Stimulated activated CD4-positive, alpha-beta T cell treated with anti-CD3 and anti-CD28 coated beads, Interleukin-15, amount 100 ng/mL, for 24 hours (primary cell): ENCODE data around the gene SCOC.

Experiments
- DNase-seq: peaks from one replicate; pipeline ENCODE4 v3.0.0-alpha.2; 2020

SCOC gene

DNA sequence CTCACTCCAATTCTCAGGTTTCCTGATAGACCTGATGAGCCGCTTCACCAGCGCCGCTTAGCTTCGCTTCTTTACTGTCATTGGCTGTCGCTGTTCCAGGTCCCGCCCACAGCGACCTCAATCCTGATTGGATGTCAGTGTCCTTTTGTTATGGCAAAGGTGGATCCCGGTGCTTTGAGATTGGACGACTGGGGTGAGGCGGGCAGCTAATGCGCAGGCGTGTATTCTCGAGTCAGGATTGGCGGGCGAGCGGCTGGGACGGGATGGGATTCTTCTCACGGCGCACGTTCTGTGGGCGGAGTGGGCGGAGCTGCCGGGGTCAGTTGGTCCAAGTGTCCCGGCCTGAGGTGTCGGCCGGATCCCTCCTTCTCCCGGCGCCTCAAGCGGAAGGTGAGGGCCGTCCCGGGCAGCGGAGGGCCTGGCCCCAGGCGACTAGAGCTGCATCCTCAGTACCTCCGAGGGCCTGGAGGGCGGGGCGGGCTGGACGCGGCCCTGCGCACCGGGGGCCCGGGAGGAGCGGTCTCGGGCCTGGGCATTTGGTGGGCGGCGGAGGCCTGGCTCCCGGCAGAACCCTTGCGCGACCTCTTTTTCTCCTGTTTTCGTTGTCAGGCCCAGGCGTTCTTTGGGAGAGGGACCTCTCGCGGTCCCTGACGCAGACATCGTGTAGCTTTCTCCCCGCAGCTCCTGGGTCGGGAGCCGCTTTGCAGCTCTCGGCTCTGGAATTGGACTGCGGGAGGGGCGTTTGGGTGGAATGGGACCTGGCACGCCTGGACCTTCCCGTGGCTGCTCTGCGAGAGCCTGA is at the start of gene SCOC:
Gene SCOC (plus strand): TSS at position 319 of the 802 bp plus-strand sequence. CDS start 5,525 bp downstream, outside the sequence.
- DNase-seq = peak; percentile 98

DNA sequence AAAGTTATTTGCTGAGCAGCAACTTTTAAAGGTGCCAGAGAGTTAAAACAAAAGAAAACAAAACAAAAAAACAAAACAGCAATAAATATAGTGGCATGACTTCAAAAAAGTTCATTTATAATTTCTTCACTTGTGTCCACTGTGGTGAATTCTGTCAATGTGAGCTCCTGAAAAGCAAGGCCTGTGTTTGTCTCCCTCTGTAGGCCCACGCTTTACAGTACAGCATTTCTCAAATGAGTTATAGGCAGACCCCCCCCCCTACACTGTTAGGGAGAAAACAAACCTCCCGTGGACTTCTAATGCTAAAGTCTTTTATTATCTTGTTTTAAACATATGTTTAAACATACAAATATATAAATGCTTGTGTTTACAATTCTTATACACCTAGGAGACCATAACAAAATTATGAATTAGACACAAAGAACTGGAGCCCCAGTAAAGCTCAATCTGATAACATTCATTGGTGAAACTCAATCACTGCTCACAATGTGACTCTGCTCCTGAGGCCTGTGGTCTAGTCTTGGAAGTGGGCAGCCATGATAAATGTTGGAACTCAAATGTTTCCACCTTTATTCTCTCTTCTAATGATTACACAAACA is 47.0 kb upstream of the SCOC start:
- peak; percentile 5 for DNase-seq

DNA sequence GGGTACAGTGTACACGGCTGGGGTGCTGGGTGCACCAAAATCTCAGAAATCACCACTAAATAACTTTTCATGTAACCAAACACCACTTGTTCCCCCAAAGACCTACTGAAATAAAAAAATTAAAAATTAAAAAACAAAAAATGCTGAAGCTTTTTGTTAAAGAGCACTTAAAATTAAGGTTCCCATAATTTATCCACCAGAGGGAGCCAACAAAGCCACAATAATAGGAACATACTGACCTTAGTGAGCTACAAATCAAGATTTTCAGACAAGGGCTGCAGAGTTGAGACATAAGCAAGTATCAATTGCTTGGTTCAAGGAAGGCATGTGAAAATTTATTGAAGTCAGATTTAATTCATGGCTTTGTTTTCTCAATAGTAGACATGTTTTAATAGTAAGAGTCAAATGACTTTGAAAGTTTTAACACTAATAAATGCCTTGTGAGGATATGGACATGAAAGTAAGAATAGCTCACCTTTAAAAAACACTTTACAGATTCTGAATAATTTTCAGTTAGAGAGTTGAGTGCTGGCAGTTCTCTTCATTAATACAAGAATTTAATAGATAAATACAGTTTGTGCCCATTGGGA is 43.0 kb upstream of the SCOC start:
- no peak for DNase-seq

DNA sequence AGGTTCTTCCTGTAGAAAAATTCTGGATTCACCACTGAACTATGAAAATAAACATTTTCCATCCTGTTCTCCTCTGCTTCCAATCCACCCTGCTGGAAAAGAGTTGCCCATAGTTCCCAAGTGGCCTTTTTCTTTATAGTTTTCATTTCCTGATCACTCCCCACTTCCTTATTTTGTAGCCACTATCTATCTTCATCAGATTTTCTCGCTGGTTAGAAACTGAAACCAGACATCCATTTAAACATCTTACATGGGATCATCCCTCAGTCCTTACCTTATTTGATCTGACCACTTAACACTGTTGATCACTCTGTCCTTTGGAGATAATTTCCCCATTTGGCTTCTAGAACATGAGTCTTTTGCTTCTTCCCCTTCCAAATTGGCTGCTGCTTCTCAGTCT is 42.2 kb upstream of the SCOC start:
- DNase-seq = no peak

DNA sequence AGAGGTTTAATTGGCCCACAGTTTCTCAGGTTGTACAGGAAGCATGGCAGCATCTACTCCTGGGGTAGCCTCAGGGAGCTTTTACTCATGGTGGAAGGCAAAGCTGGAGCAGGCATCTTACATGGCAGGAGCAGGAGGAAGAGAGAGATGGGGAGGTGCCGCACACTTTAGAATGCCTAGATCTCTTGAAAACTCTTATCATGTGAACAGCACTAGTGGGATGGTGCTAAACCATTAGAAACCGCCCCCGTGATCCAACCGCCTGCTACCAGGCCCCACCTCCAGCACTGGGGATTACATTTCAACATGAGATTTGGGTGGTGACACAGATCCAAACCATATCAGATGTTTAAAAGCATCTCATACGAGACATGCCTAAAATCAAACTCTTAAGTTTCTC is 41.6 kb upstream of the SCOC start:
- no peak for DNase-seq

DNA sequence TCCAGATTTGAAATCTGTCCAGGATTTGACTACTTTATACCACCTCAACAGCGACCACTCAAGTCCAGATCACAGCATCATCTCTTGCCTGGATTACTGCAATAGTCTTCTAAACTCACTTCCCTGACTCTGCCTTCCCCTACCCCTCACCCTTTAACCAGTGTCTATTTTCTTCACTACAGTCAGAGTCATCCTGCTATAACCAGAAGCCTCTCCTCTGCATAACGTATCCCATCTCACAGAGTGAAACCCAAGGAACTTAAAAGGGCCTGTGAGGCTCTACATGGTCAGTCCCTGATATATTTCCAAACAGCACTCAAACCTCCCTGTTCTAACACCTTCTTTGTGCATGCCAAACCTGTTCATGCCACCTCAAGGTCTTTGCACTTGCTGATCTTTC is 40.7 kb upstream of the SCOC start:
- no peak for DNase-seq

DNA sequence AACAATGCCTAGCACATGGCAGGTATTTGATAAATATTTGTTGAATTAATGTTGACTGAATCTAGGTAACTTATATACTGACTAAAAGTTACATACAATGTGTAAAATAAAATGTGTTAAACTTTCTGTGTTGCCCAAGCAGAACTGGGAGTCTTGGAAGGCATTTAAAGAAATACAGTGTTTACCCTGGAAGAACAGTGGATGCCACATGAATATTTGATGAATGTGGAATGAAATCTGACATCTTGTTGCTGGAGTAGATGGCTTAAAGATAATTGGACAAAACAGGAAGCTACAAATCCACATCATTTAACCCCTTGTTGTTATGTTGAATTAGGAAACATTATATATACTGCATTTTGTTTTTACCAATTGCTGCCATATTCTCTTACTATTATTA is 39.9 kb upstream of the SCOC start:
- no peak for DNase-seq

DNA sequence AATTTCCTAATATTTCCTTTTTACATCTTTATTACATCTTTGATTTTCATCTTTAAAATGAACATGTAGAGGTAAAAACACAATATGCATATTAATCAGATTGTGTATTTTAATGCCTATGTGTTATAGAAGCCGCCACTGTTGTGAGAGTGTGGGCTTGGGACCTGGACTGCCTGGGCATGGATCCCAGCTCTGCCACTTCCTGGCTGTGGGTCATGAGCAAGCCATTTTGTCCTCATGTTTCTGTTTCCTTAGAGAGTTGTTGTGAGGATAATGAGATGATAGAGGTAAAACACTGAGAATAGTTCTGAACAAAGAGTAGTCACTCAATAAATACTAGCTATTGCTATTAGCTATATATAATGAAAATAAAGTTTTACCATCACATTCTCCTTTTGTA is 38.4 kb upstream of the SCOC start:
- DNase-seq = no peak

DNA sequence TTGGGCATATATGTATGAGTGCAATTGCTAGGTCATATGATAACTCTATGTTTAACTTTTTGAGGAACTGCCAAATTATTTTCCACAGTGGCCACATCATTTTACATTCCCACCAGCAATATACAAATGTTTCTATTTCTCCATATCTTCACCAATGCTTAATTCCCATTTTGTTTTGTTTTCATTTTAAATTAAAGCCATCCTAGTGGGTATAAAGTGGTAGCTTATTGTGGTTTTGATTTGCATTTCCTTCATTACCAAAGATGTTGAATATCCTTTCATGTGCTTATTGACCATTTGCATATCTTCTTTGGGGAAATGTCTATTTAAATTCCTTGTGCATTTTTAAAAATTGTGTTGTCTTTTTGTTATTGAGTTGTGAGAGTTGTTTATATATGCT is 36.7 kb upstream of the SCOC start:
- DNase-seq = no peak

DNA sequence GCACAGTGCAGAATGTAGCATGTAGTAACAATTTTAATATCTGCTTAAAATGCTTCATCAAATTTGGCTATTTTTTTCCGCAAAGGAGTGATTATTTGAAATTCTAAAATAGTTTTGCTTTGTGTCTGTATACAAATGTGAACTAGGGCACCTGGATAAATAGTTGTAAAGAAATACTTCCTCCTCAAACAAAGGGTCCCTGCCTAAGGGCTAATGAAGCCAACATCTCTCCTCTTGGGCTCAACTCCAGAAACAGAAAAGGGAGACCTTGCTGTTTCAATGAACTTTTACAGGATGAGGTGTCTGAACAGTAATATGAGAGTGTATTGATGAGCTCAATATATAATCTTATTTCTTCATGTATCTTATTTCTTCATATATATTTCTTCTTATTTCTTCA is 30.8 kb upstream of the SCOC start:
- no peak for DNase-seq

DNA sequence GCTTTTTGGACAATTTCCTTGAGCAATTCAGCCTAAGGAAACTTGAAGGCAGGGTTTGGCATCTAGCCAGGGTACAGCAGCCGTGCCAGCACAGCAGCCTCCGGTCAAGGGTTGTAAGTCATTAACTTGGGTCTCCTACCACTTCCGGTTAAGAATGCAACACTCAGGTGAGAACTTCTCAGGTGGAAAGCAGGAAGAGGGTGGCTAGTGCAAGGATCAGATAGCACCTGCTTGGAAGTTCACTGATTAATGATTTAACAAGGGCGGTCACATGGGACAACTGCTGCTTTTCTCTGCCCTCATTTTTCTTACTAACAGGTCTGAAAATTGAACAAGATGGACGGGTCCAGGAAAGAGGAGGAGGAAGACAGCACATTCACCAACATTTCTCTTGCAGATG is 30.1 kb upstream of the SCOC start:
- DNase-seq = no peak

DNA sequence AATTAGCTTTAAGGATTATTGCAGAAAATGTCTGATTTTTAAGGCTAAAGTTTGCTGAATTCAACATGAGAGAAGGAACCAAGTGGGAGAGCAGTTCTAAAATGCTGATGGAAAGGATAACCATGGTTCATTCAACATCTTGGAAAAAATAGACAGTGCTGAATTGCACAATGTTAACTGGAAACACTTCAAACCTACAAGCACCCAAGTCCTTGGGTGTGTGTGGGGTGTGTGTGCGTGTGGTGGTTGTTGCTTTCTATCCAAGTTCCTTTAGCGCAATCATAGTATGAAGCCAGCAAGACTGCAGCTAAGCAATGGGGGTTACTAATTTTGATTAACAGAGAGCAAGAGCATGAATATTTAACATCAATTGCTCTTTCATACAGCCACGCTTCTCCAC is 29.3 kb upstream of the SCOC start:
- DNase-seq = no peak

DNA sequence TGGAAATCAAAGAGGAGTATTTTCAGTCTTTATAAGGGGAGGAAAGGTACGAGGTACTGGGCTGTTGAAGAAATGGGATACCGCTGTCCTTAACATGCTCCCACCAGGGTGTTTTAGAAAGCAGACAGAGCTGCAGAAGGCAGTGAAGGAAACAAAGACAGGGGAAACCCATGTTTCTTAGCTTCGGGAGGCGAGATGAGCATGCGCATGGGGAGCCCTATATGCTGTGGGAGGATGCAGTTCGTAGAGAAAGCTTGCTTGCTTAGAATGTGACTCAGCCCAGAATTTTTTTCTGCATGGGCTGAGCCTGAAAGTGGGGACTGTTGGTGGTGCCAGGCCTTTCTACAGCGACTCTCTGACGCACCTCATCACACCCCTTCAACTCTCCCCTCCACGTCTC is 28.8 kb upstream of the SCOC start:
- DNase-seq = no peak

DNA sequence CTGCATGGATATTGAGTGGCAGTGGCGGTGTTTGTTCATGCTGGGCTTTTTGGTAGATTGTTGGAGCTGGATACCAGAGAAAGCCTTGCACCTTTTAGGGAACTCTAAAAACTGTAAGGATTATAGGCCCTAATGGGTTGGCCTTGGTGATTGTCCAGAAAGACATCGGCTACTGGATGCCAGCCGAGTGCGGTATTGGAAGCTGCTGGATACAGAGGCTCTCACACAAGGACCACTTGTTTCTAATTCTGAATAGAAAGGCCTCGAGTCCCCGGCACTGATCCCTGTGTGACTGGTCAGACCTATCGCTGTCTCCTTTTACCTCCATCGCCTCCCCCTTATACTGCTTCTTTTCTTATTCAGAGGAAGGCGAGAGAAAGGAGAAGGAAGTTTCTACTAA is 27.3 kb upstream of the SCOC start:
- no peak for DNase-seq

DNA sequence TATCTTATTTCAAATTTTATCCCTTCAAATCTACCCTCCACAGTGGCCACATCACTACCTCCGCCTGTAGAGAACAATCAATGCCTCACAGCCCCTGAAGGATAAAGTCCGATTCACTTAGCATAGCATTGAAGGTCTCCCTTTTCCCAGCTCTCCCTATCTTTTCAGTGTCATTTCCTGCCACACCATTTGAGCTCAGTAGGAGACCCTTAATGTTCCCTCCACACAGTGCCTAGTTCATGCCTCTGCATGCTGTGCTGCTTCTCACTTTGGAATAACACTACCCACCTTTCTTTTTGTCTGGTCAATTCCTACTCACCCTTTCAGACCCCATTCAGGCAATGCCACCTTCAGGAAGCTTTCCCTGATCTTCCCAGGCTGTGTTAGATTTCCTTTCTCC is 23.6 kb upstream of the SCOC start:
- no peak for DNase-seq

DNA sequence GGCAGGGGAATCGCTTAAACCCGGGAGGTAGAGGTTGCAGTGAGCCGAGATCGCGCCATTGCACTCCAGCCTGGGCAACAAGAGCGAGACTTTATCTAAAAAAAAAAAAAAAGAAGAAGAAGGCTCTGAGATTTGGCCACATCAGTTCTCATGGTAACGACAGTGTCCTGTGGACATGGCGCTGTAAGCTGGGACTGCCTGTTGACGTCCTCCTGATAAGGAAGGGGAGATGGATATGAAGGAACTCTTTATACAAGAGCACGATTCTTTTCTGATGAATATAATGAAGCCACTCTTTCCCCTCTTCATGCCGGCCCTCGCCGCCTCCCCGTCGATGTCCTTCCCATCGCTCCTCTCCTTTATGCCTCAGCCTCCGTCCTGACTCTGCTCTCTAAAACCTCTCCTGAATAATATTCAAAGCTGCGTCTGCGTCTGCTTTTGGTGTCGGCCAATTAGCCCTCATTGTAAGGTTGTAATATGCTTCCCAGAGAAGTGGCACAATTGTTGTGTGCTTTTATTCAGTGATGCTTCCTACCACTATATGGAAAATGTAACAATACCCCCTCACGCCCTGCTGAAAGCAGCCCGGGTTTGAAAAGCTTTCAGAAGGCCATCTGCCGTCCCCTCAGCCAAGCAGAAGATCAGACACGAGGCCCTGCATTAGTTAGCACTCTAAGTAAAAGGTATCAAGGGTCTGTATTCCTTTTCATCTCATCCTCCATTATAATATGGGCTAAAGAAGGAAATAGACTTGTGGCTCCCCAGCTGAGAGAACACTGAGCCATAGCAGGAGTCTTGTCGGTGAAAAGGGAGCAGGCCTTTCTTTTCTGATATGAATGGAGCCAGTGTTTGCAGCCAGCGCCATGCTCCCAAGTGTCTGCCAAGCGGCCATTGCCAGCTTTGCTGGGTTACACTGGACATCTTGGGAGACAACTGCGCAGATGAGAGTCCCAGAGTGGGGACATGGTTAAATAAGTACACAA is 22.1 kb upstream of the SCOC start:
- no peak for DNase-seq

DNA sequence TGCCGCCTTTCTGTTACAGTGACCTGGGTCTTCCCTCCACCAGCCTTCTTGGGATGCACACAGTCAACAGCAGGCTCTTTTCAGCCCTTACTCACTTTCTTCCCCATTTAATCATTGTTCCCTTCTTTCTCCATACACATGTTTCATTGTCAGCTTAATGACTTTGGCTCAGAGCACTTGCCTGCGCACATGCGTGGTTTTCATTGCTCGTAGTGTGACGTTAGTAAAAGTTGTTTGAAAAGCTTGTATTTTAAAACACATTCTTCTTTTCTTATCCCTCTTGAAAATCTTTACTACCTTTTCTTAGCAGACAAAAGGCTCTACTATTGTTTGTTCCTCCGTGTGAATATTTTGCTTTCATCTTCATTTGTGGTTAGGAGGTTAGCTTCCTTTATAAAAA is 19.7 kb upstream of the SCOC start:
- no peak for DNase-seq

DNA sequence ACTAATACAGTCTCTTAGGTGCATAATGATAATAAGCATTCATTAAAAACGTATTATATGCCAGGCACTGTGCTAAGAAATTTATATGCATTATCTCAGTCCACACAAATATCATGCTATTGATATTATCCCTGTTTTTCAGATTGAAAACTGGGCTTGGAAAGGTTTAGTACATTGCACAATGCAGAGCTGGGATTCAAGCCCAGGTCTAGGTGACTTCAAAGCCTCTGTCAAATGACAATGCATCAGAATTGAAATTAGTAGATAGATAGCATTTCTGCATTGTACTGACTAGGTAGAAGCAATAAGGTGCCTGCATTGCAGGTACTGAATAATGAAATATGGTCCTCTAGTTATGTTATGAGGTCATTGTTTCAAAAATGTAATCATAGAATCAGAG is 18.2 kb upstream of the SCOC start:
- no peak for DNase-seq

DNA sequence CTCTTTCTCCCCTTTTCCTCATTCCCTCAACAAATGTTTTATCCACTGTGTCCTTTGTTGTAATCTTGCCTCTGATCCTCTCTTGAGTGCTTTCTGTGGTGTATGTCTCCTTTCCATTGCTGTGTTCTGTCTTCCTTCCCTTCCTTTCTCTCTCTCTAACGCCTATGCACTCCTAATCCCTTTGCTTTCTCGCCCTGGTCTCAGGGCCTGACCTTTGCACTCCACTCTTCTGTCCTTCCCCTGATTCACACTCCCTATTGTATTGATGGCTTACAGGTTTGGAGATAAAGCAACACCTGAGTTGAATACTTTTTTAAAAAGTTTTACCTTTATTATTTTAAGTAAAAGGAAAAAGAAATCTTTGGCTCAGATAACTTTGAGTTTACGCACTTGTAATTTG is 15.6 kb upstream of the SCOC start:
- no peak for DNase-seq

DNA sequence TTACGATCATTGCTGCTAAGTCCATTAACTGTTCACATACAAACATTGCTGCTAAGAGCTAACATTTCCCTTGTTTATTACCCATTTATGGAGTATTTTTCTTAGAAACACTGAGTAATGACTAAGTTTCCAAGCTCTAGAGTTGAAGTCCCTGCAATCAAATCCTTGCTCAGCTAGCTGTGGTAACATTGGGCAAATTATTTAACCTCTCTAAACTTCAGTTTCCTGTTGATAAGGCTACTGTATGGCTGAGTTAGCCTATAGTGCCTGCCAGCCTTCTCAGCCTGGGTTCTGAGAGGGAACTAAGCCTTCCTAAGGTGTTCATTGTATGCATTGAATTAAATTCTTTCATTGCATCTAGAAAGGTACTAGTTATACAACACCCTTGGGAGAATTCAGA is 15.2 kb upstream of the SCOC start:
- DNase-seq = no peak

DNA sequence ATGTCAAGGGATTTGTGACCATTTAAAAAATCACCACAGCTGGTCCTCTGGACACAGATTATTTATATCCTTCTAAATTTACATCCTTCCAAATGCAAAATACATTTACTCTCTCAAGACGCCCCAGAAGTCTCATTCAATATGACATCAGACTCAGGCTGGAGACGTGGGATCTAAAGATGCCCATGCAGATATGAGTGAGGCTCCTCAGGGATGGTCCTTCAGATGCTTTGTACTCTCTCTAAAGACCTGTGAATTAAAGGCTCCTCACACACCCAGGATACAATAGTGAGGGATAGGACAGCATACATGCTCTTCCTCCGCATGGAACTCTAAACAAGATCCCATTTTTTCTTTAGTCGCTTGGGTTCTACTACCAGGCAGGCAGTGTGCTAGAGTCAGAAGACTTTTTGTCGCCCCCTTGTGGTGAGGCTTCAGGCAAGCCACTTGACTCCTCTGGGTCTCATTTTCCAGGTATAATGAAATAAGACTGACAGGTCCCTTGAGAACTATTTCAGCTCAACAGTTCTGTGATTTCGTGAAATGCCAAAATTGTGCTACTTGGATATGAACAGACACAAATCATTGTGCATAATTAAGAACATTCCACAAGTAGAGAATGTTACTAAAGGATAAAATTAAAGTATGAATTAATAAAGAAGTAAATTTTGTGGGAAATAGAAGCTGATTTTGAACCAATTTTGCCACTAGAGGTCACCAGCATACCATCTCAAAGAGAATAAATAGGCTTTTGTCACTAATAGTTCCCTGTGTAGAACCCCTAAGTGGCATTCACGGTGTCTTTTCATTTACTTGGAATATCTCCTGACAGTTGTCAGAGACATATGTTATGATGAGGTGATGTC is 13.7 kb upstream of the SCOC start:
- DNase-seq = peak; percentile 86

DNA sequence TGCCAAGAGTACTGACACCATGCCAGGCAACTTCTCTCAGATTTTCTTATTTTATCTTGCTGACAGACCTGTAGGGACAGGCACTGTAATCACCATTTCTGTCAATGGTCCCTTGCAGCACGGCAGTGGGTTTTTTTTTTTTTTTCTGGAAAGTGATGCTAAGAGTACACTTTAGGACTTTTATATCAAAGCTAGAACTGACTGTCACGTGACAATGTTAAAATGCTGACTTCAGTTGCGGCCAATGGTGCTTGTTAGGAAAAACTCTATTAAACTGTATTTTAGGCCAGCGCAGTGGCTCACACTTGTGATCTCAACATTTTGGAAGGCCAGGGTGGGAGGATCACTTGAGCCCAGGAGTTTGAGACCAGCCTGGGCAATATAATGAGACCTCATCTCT is 12.3 kb upstream of the SCOC start:
- no peak for DNase-seq
